ENCODE measurements around the gene PDE1C.

GRCh38 chr7:32066441-32066840 is 3.8 kb downstream of the PDE1C start:
- TF ChIP-seq CTCF (IDR thresholded peaks at IDR 0.05), result no peak
- TF ChIP-seq POLR2A (IDR thresholded peaks at IDR 0.05), result no peak
